Sigmoid colon (tissue), 3 donors: Measurements from ENCODE around the gene CDC42SE2.

Source experiments
- CTCF ChIP-seq, 4 experiments: fragments of 450-650 bp in 3 of 4; fragments of 200-600 bp in 1 of 4; IDR thresholded peaks; one replicate each; pipeline ENCODE4 v1.5.1; 2016 to 2019; ENCODE audit warnings: antibody characterized with exemption in 4 of 4, mild to moderate bottlenecking in 3 of 4, moderate library complexity in 2 of 4
- POLR2A ChIP-seq, 2 donors: fragments of 450-650 bp; IDR thresholded peaks; one replicate each; pipeline ENCODE4 v1.6.1; 2016; ENCODE audit warnings: antibody characterized with exemption in 2 of 2, mild to moderate bottlenecking in 2 of 2, moderate library complexity in 2 of 2

GRCh38 chr5:131223751-131224386 lies 40.0 kb upstream of the CDC42SE2 start:
- TF ChIP-seq POLR2A (IDR thresholded peaks at IDR 0.05) = no peak
- TF ChIP-seq CTCF (IDR thresholded peaks at IDR 0.05) = no peak
